ENCODE measurements around the gene ZNF497. TPM values are rescaled to one million over a fixed set of nuclear protein-coding genes. Genes with fewer than 3 reads are reported as not detected.

ZNF497 gene
- total RNA-seq, 1 experiment from 2014 or later = 1.7 TPM

GRCh38 chr19:58319241-58319640 lies 43.3 kb downstream of the ZNF497 start:
- ChIA-PET POLR2A (interaction anchor here (1.1 kb wide), 1 partner anchor 44 kb away, joined by 3 read pairs; no protein-coding TSS in a partner anchor), CTCF (interaction anchor here (0.5 to 1.8 kb wide), 4 partner anchors 20 to 262 kb away, joined by 3 to 6 read pairs (median 4); partner anchors contain the start of gene ZNF544)
- peaks cover 12% of the 10 kb centered on the region for H3K36me3 Mint-ChIP-seq
- no peak overlapping the region for H3K27ac Mint-ChIP-seq
- DNase-seq (ENCODE audit: low spot score) (no peak), ATAC-seq (no peak)
- TF ChIP-seq CREM (CRISPR knock-in tag; IDR thresholded peaks at IDR 0.05) = no peak
- TF ChIP-seq USF1 (CRISPR knock-in tag; IDR thresholded peaks at IDR 0.05) = no peak
- TF ChIP-seq MAX (CRISPR knock-in tag; IDR thresholded peaks at IDR 0.05) = no peak
- TF ChIP-seq PREB (CRISPR knock-in tag; IDR thresholded peaks at IDR 0.05; ENCODE audit: borderline replicate concordance) = no peak
- no peak for TF ChIP-seq ATF1 (CRISPR knock-in tag; IDR thresholded peaks at IDR 0.05)
- no peak for TF ChIP-seq E2F4 (CRISPR knock-in tag; IDR thresholded peaks at IDR 0.05; ENCODE audit: borderline replicate concordance, low read depth)
- TF ChIP-seq PRRX2 (CRISPR knock-in tag; IDR thresholded peaks at IDR 0.05) = no peak
- TF ChIP-seq NR2C2 (CRISPR knock-in tag; IDR thresholded peaks at IDR 0.05) = no peak
- no peak for TF ChIP-seq ZBTB43 (CRISPR knock-in tag; IDR thresholded peaks at IDR 0.05)
- no peak for TF ChIP-seq NR3C1 (CRISPR knock-in tag; conservative IDR thresholded peaks at IDR 0.05; ENCODE audit: low read depth)
- TF ChIP-seq ZNF317 (CRISPR knock-in tag; IDR thresholded peaks at IDR 0.05; ENCODE audit: borderline replicate concordance, low read depth) = no peak
- no peak for TF ChIP-seq ZSCAN18 (CRISPR knock-in tag; IDR thresholded peaks at IDR 0.05)
- H3K9me3 Mint-ChIP-seq = no peaks in the 10 kb centered on the region
- no peaks in the 10 kb centered on the region for H3K4me1 Mint-ChIP-seq
- H3K4me3 Mint-ChIP-seq = no peak overlapping the region
- H3K27me3 Mint-ChIP-seq (ENCODE audit: low read depth) = no peaks in the 10 kb centered on the region

- H3K27me3 Mint-ChIP-seq (ENCODE audit: low read depth) = no peaks in the 10 kb centered on the region
- no peak overlapping the region for H3K4me3 Mint-ChIP-seq
- POLR2A ChIA-PET = no interaction called here
- TF ChIP-seq ZBTB43 (CRISPR knock-in tag; IDR thresholded peaks at IDR 0.05) = no peak
- TF ChIP-seq NR1H2 (CRISPR knock-in tag; IDR thresholded peaks at IDR 0.05) = no peak
- no peak for TF ChIP-seq CBFB (CRISPR knock-in tag; IDR thresholded peaks at IDR 0.05; ENCODE audit: low read depth)
- no peak for TF ChIP-seq ZNF317 (CRISPR knock-in tag; IDR thresholded peaks at IDR 0.05; ENCODE audit: borderline replicate concordance, low read depth)
- TF ChIP-seq ZNF121 (CRISPR knock-in tag; IDR thresholded peaks at IDR 0.05) = no peak
- no peak for TF ChIP-seq FOXP1 (CRISPR knock-in tag; IDR thresholded peaks at IDR 0.05; ENCODE audit: borderline replicate concordance)
- TF ChIP-seq CDX4 (CRISPR knock-in tag; IDR thresholded peaks at IDR 0.05; ENCODE audit: borderline replicate concordance) = no peak
- no peak for TF ChIP-seq PRRX2 (CRISPR knock-in tag; IDR thresholded peaks at IDR 0.05)
- TF ChIP-seq ZNF138 (CRISPR knock-in tag; conservative IDR thresholded peaks at IDR 0.05) = no peak
- no peak for TF ChIP-seq FOXP4 (CRISPR knock-in tag; IDR thresholded peaks at IDR 0.05)
- TF ChIP-seq ATF6 (CRISPR knock-in tag; IDR thresholded peaks at IDR 0.05) = no peak
- no peak for TF ChIP-seq NR3C1 (CRISPR knock-in tag; conservative IDR thresholded peaks at IDR 0.05; ENCODE audit: low read depth)
- TF ChIP-seq JUN (CRISPR knock-in tag; IDR thresholded peaks at IDR 0.05) = no peak
- TF ChIP-seq OVOL2 (CRISPR knock-in tag; IDR thresholded peaks at IDR 0.05; ENCODE audit: borderline replicate concordance) = no peak
Observed at GRCh38 chr19:58318297-58318696, 44.3 kb downstream of the ZNF497 start.

More at GRCh38 chr19:58318297-58318696, 44.3 kb downstream of the ZNF497 start:
- no peaks in the 10 kb centered on the region for H3K4me1 Mint-ChIP-seq
- DNase-seq (ENCODE audit: low spot score) (no peak), ATAC-seq (no peak; the same call in 1 of the 2 replicates)
- no peak overlapping the region for H3K27ac Mint-ChIP-seq
- no peaks in the 10 kb centered on the region for H3K9me3 Mint-ChIP-seq
- CTCF ChIA-PET = interaction anchor here (1.5 to 1.8 kb wide), 2 partner anchors 21 to 263 kb away, joined by 5 to 6 read pairs; no protein-coding TSS in a partner anchor
- peaks cover 21% of the 10 kb centered on the region for H3K36me3 Mint-ChIP-seq
